WTC11 (cell line): ENCODE data around the gene ANO8. TPM values are rescaled to one million over a fixed set of nuclear protein-coding genes. Genes with fewer than 3 reads are reported as not detected.

ENCODE experiments used
- AR ChIP-seq: fragments of 250-450 bp; sonication (Bioruptor Pico); IDR thresholded peaks from 2 replicates; pipeline ENCODE4 v1.9.0; 2021; ENCODE audit warnings: mild to moderate bottlenecking
- CREB1 ChIP-seq: sonication (generic); formaldehyde crosslinking; IDR thresholded peaks from 2 replicates; pipeline ENCODE4 v1.8.0; 2023; ENCODE audit warnings: mild to moderate bottlenecking, missing genetic modification reagents
- CREM ChIP-seq: sonication (generic); formaldehyde crosslinking; IDR thresholded peaks from 2 replicates; pipeline ENCODE4 v1.8.1; 2022; ENCODE audit warnings: mild to moderate bottlenecking, missing genetic modification reagents, moderate library complexity
- ETV6 ChIP-seq: sonication (generic); formaldehyde crosslinking; IDR thresholded peaks from 2 replicates; pipeline ENCODE4 v1.8.1; 2022; ENCODE audit warnings: mild to moderate bottlenecking, missing genetic modification reagents
- GRHL2 ChIP-seq: fragments of 250-450 bp; sonication (Bioruptor Pico); IDR thresholded peaks from 2 replicates; pipeline ENCODE4 v1.8.0; 2022; ENCODE audit warnings: mild to moderate bottlenecking, moderate library complexity; ENCODE audit not compliant: insufficient replicate concordance, severe bottlenecking
- HMGXB4 ChIP-seq: sonication (generic); formaldehyde crosslinking; IDR thresholded peaks from 2 replicates; pipeline ENCODE4 v1.8.1; 2023; ENCODE audit warnings: mild to moderate bottlenecking, moderate library complexity, missing genetic modification reagents
- JUN ChIP-seq: sonication (generic); formaldehyde crosslinking; IDR thresholded peaks from 2 replicates; pipeline ENCODE4 v1.8.0; 2023; ENCODE audit warnings: mild to moderate bottlenecking, missing genetic modification reagents
- MXD4 ChIP-seq: fragments of 250-450 bp; sonication (Bioruptor Pico); IDR thresholded peaks from 2 replicates; pipeline ENCODE4 v1.8.0; 2021; ENCODE audit warnings: mild to moderate bottlenecking, moderate library complexity, borderline replicate concordance
- OVOL2 ChIP-seq: fragments of 250-450 bp; sonication (Bioruptor Pico); IDR thresholded peaks from 2 replicates; pipeline ENCODE4 v1.9.0; 2021; ENCODE audit warnings: mild to moderate bottlenecking, borderline replicate concordance
- PRRX2 ChIP-seq: fragments of 250-450 bp; sonication (Bioruptor Pico); IDR thresholded peaks from 2 replicates; pipeline ENCODE4 v1.8.0; 2021; ENCODE audit warnings: mild to moderate bottlenecking
- RELA ChIP-seq: sonication (generic); formaldehyde crosslinking; IDR thresholded peaks from 2 replicates; pipeline ENCODE4 v1.8.1; 2022; ENCODE audit warnings: missing genetic modification reagents, mild to moderate bottlenecking, borderline replicate concordance
- RORB ChIP-seq: fragments of 250-450 bp; sonication (Bioruptor Pico); IDR thresholded peaks from 2 replicates; pipeline ENCODE4 v1.9.0; 2021; ENCODE audit warnings: mild to moderate bottlenecking
- SMAD4 ChIP-seq: sonication (generic); formaldehyde crosslinking; IDR thresholded peaks from 2 replicates; pipeline ENCODE4 v1.8.0; 2022; ENCODE audit warnings: mild to moderate bottlenecking, missing genetic modification reagents
- SOX15 ChIP-seq: fragments of 250-450 bp; sonication (Bioruptor Pico); IDR thresholded peaks from 2 replicates; pipeline ENCODE4 v1.9.0; 2021; ENCODE audit warnings: mild to moderate bottlenecking
- TEAD1 ChIP-seq: sonication (generic); formaldehyde crosslinking; IDR thresholded peaks from 2 replicates; pipeline ENCODE4 v1.8.0; 2022; ENCODE audit warnings: mild to moderate bottlenecking, missing genetic modification reagents
- ZBTB21 ChIP-seq: sonication (generic); formaldehyde crosslinking; IDR thresholded peaks from 2 replicates; pipeline ENCODE4 v1.8.1; 2023; ENCODE audit warnings: mild to moderate bottlenecking, missing genetic modification reagents, borderline replicate concordance
- ZNF138 ChIP-seq: sonication (generic); formaldehyde crosslinking; conservative IDR thresholded peaks from 2 replicates; pipeline ENCODE4 v1.8.1; 2022; ENCODE audit warnings: mild to moderate bottlenecking, moderate library complexity, missing genetic modification reagents
- ZNF219 ChIP-seq: sonication (generic); formaldehyde crosslinking; IDR thresholded peaks from 2 replicates; pipeline ENCODE4 v1.8.0; 2023; ENCODE audit warnings: missing genetic modification reagents, mild to moderate bottlenecking, borderline replicate concordance
- ZNF423 ChIP-seq: fragments of 250-450 bp; sonication (Bioruptor Pico); IDR thresholded peaks from 2 replicates; pipeline ENCODE4 v2.1.2; 2022; ENCODE audit warnings: mild to moderate bottlenecking, moderate library complexity
- total RNA-seq: library from RNA; stranded (reverse); gene quantifications from 3 replicates; pipeline ENCODE4 v1.2.3, GENCODE V29; 2021
- TF ChIP-seq, protein P1 (sequence below): sonication (generic); formaldehyde crosslinking; IDR thresholded peaks from 2 replicates; pipeline ENCODE4 v1.8.1; 2023; ENCODE audit warnings: mild to moderate bottlenecking, missing genetic modification reagents, borderline replicate concordance
- TF ChIP-seq, protein P2 (sequence below): sonication (generic); formaldehyde crosslinking; IDR thresholded peaks from 2 replicates; pipeline ENCODE4 v1.8.0; 2022; ENCODE audit warnings: mild to moderate bottlenecking, missing genetic modification reagents
- TF ChIP-seq, protein P3 (sequence below): sonication (generic); formaldehyde crosslinking; conservative IDR thresholded peaks from 2 replicates; pipeline ENCODE4 v1.8.1; 2023; ENCODE audit warnings: mild to moderate bottlenecking, low read depth, missing genetic modification reagents, moderate library complexity
- TF ChIP-seq, protein P4 (sequence below): sonication (generic); formaldehyde crosslinking; IDR thresholded peaks from 2 replicates; pipeline ENCODE4 v1.8.0; 2023; ENCODE audit warnings: missing genetic modification reagents
- TF ChIP-seq, protein P5 (sequence below): fragments of 250-450 bp; sonication (Bioruptor Pico); IDR thresholded peaks from 2 replicates; pipeline ENCODE4 v1.9.0; 2021; ENCODE audit warnings: moderate library complexity, mild to moderate bottlenecking, inconsistent platforms, borderline replicate concordance

Gene ANO8
- total RNA-seq, 1 experiment from 2014 or later: 32.6 TPM

GRCh38 chr19:17328517-17329365, 5.9 kb downstream of the ANO8 start (continued):
- TF ChIP-seq, protein P1, sequence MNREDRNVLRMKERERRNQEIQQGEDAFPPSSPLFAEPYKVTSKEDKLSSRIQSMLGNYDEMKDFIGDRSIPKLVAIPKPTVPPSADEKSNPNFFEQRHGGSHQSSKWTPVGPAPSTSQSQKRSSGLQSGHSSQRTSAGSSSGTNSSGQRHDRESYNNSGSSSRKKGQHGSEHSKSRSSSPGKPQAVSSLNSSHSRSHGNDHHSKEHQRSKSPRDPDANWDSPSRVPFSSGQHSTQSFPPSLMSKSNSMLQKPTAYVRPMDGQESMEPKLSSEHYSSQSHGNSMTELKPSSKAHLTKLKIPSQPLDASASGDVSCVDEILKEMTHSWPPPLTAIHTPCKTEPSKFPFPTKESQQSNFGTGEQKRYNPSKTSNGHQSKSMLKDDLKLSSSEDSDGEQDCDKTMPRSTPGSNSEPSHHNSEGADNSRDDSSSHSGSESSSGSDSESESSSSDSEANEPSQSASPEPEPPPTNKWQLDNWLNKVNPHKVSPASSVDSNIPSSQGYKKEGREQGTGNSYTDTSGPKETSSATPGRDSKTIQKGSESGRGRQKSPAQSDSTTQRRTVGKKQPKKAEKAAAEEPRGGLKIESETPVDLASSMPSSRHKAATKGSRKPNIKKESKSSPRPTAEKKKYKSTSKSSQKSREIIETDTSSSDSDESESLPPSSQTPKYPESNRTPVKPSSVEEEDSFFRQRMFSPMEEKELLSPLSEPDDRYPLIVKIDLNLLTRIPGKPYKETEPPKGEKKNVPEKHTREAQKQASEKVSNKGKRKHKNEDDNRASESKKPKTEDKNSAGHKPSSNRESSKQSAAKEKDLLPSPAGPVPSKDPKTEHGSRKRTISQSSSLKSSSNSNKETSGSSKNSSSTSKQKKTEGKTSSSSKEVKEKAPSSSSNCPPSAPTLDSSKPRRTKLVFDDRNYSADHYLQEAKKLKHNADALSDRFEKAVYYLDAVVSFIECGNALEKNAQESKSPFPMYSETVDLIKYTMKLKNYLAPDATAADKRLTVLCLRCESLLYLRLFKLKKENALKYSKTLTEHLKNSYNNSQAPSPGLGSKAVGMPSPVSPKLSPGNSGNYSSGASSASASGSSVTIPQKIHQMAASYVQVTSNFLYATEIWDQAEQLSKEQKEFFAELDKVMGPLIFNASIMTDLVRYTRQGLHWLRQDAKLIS (CRISPR knock-in tag): no peak
- TF ChIP-seq ZNF138 (CRISPR knock-in tag): no peak
- no peak; the same call in 1 of the 2 replicates for TF ChIP-seq JUN (CRISPR knock-in tag)
- TF ChIP-seq, protein P2, sequence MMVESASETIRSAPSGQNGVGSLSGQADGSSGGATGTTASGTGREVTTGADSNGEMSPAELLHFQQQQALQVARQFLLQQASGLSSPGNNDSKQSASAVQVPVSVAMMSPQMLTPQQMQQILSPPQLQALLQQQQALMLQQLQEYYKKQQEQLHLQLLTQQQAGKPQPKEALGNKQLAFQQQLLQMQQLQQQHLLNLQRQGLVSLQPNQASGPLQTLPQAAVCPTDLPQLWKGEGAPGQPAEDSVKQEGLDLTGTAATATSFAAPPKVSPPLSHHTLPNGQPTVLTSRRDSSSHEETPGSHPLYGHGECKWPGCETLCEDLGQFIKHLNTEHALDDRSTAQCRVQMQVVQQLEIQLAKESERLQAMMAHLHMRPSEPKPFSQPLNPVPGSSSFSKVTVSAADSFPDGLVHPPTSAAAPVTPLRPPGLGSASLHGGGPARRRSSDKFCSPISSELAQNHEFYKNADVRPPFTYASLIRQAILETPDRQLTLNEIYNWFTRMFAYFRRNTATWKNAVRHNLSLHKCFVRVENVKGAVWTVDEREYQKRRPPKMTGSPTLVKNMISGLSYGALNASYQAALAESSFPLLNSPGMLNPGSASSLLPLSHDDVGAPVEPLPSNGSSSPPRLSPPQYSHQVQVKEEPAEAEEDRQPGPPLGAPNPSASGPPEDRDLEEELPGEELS (CRISPR knock-in tag): peak; percentile 95
- peak; percentile 49; the same call in 1 of the 2 replicates for TF ChIP-seq ETV6 (CRISPR knock-in tag)
- peak; percentile 32; the same call in 1 of the 2 replicates for TF ChIP-seq CREM (CRISPR knock-in tag)
- no peak for TF ChIP-seq RORB (CRISPR knock-in tag)
- no peak for TF ChIP-seq OVOL2 (CRISPR knock-in tag)
- TF ChIP-seq ZBTB21 (CRISPR knock-in tag): no peak; the same call in 1 of the 2 replicates
- TF ChIP-seq, protein P3, sequence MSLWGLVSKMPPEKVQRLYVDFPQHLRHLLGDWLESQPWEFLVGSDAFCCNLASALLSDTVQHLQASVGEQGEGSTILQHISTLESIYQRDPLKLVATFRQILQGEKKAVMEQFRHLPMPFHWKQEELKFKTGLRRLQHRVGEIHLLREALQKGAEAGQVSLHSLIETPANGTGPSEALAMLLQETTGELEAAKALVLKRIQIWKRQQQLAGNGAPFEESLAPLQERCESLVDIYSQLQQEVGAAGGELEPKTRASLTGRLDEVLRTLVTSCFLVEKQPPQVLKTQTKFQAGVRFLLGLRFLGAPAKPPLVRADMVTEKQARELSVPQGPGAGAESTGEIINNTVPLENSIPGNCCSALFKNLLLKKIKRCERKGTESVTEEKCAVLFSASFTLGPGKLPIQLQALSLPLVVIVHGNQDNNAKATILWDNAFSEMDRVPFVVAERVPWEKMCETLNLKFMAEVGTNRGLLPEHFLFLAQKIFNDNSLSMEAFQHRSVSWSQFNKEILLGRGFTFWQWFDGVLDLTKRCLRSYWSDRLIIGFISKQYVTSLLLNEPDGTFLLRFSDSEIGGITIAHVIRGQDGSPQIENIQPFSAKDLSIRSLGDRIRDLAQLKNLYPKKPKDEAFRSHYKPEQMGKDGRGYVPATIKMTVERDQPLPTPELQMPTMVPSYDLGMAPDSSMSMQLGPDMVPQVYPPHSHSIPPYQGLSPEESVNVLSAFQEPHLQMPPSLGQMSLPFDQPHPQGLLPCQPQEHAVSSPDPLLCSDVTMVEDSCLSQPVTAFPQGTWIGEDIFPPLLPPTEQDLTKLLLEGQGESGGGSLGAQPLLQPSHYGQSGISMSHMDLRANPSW (CRISPR knock-in tag): no peak
- TF ChIP-seq TEAD1 (CRISPR knock-in tag): peak; percentile 73
- TF ChIP-seq, protein P4, sequence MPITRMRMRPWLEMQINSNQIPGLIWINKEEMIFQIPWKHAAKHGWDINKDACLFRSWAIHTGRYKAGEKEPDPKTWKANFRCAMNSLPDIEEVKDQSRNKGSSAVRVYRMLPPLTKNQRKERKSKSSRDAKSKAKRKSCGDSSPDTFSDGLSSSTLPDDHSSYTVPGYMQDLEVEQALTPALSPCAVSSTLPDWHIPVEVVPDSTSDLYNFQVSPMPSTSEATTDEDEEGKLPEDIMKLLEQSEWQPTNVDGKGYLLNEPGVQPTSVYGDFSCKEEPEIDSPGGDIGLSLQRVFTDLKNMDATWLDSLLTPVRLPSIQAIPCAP (CRISPR knock-in tag): no peak
- TF ChIP-seq HMGXB4 (CRISPR knock-in tag): peak; percentile 91
- no peak for TF ChIP-seq AR
- TF ChIP-seq SMAD4: no peak
- TF ChIP-seq, protein P5, sequence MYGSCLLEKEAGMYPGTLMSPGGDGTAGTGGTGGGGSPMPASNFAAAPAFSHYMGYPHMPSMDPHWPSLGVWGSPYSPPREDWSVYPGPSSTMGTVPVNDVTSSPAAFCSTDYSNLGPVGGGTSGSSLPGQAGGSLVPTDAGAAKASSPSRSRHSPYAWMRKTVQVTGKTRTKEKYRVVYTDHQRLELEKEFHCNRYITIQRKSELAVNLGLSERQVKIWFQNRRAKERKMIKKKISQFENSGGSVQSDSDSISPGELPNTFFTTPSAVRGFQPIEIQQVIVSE (CRISPR knock-in tag): no peak
- no peak for TF ChIP-seq GRHL2 (CRISPR knock-in tag)
- no peak for TF ChIP-seq ZNF423 (CRISPR knock-in tag)
- TF ChIP-seq ZNF219: no peak
- no peak for TF ChIP-seq SOX15 (CRISPR knock-in tag)
- no peak for TF ChIP-seq MXD4 (CRISPR knock-in tag)
- TF ChIP-seq PRRX2: no peak
- TF ChIP-seq CREB1 (CRISPR knock-in tag): peak; percentile 71; the same call in 1 of the 2 replicates
- no peak for TF ChIP-seq RELA (CRISPR knock-in tag)
